ENCODE measurements around the gene C14orf132.

The C14orf132 gene

GRCh38 chr14:96046630-96047029, 7.5 kb downstream of the C14orf132 start:
- Histone ChIP-seq H3K4me2 (ENCODE audit: low read depth, low read length, poor library complexity, severe bottlenecking) (no peak overlapping the region), H3F3A (ENCODE audit: low read depth) (no peaks in the 10 kb centered on the region), H3K9me3 (ENCODE audit: insufficient read depth, low read depth, low read length) (no peaks in the 10 kb centered on the region), H3K4me3 (ENCODE audit: low read length, poor library complexity, severe bottlenecking) (no peak overlapping the region), H3K79me2 (ENCODE audit: insufficient read depth, low read length) (no peaks in the 10 kb centered on the region), H3K9me2 (replicated peaks; ENCODE audit: low read depth, low read length) (no peaks in the 10 kb centered on the region), H2AFZ (ENCODE audit: low read length) (no peak overlapping the region), H3K27me3 (ENCODE audit: insufficient read depth, low read length, poor library complexity, severe bottlenecking) (no peaks in the 10 kb centered on the region), H3K4me1 (ENCODE audit: insufficient read depth, low read length, poor library complexity, severe bottlenecking) (no peaks in the 10 kb centered on the region), H4K20me1 (ENCODE audit: insufficient read depth, low read length, poor library complexity, severe bottlenecking) (no peaks in the 10 kb centered on the region), H3K9ac (ENCODE audit: low read depth, low read length, poor library complexity, severe bottlenecking) (no peak overlapping the region), H3K36me3 (ENCODE audit: insufficient read depth, low read length) (no peaks in the 10 kb centered on the region)
- TF ChIP-seq EZH2phosphoT487 (IDR thresholded peaks at IDR 0.05; ENCODE audit: borderline replicate concordance) = no peak
- TF ChIP-seq, protein P1, sequence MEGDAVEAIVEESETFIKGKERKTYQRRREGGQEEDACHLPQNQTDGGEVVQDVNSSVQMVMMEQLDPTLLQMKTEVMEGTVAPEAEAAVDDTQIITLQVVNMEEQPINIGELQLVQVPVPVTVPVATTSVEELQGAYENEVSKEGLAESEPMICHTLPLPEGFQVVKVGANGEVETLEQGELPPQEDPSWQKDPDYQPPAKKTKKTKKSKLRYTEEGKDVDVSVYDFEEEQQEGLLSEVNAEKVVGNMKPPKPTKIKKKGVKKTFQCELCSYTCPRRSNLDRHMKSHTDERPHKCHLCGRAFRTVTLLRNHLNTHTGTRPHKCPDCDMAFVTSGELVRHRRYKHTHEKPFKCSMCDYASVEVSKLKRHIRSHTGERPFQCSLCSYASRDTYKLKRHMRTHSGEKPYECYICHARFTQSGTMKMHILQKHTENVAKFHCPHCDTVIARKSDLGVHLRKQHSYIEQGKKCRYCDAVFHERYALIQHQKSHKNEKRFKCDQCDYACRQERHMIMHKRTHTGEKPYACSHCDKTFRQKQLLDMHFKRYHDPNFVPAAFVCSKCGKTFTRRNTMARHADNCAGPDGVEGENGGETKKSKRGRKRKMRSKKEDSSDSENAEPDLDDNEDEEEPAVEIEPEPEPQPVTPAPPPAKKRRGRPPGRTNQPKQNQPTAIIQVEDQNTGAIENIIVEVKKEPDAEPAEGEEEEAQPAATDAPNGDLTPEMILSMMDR (conservative IDR thresholded peaks at IDR 0.05; ENCODE audit: low read length) = no peak

DNA sequence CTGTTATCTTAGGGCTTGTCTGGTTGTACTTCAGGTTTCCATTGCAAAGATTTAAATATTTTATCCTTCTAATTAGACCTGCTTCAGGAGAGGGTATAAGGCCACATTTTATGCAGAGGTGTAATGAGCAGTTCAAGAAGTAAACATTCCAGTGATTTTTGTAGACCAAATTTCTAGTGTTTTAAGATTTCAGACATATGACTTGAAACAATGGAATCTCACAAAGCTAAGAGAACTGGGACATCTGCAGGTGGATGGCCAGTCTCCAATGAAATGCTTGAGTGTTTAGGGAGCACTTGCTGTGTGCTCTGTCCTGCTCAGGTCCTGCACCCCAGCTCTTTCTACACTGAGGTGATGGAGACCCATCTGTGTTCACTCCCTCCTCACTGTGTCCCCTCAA, 7.9 kb downstream of the C14orf132 start:
- Histone ChIP-seq H3F3A (ENCODE audit: low read depth) (no peaks in the 10 kb centered on the region), H3K36me3 (ENCODE audit: insufficient read depth, low read length) (no peaks in the 10 kb centered on the region), H3K9me3 (ENCODE audit: insufficient read depth, low read depth, low read length) (no peaks in the 10 kb centered on the region), H3K4me2 (ENCODE audit: low read depth, low read length, poor library complexity, severe bottlenecking) (no peak overlapping the region), H3K27me3 (ENCODE audit: insufficient read depth, low read length, poor library complexity, severe bottlenecking) (no peaks in the 10 kb centered on the region), H3K4me1 (ENCODE audit: insufficient read depth, low read length, poor library complexity, severe bottlenecking) (no peaks in the 10 kb centered on the region), H3K9ac (ENCODE audit: low read depth, low read length, poor library complexity, severe bottlenecking) (no peak overlapping the region), H2AFZ (ENCODE audit: low read length) (no peak overlapping the region), H3K9me2 (replicated peaks; ENCODE audit: low read depth, low read length) (no peaks in the 10 kb centered on the region), H3K79me2 (ENCODE audit: insufficient read depth, low read length) (no peaks in the 10 kb centered on the region), H4K20me1 (ENCODE audit: insufficient read depth, low read length, poor library complexity, severe bottlenecking) (no peaks in the 10 kb centered on the region), H3K4me3 (ENCODE audit: low read length, poor library complexity, severe bottlenecking) (no peak overlapping the region)
- TF ChIP-seq, protein P1 (conservative IDR thresholded peaks at IDR 0.05; ENCODE audit: low read length) = no peak
- no peak for TF ChIP-seq EZH2phosphoT487 (IDR thresholded peaks at IDR 0.05; ENCODE audit: borderline replicate concordance)

- no peaks in the 10 kb centered on the region for H3K36me3 ChIP-seq (ENCODE audit: insufficient read depth, low read length)
- TF ChIP-seq EZH2phosphoT487 (IDR thresholded peaks at IDR 0.05; ENCODE audit: borderline replicate concordance) = no peak
- TF ChIP-seq, protein P1 (conservative IDR thresholded peaks at IDR 0.05; ENCODE audit: low read length) = no peak
- no peak overlapping the region for H3K4me3 ChIP-seq (ENCODE audit: low read length, poor library complexity, severe bottlenecking)
- H3K9ac ChIP-seq (ENCODE audit: low read depth, low read length, poor library complexity, severe bottlenecking) = no peak overlapping the region
- no peaks in the 10 kb centered on the region for H3K4me1 ChIP-seq (ENCODE audit: insufficient read depth, low read length, poor library complexity, severe bottlenecking)
- H3K9me3 ChIP-seq (ENCODE audit: insufficient read depth, low read depth, low read length) = no peaks in the 10 kb centered on the region
- no peaks in the 10 kb centered on the region for H4K20me1 ChIP-seq (ENCODE audit: insufficient read depth, low read length, poor library complexity, severe bottlenecking)
- H3K27me3 ChIP-seq (ENCODE audit: insufficient read depth, low read length, poor library complexity, severe bottlenecking) = no peaks in the 10 kb centered on the region
- no peak overlapping the region for H2AFZ ChIP-seq (ENCODE audit: low read length)
- no peaks in the 10 kb centered on the region for H3K79me2 ChIP-seq (ENCODE audit: insufficient read depth, low read length)
- H3F3A ChIP-seq (ENCODE audit: low read depth) = no peaks in the 10 kb centered on the region
- no peaks in the 10 kb centered on the region for H3K9me2 ChIP-seq (replicated peaks; ENCODE audit: low read depth, low read length)
- no peak overlapping the region for H3K4me2 ChIP-seq (ENCODE audit: low read depth, low read length, poor library complexity, severe bottlenecking)
Measured at GRCh38 chr14:96049932-96050331, 10.8 kb downstream of the C14orf132 start.
